K562 (cell line): ENCODE results near the gene USP32. TPM values are rescaled to one million over a fixed set of nuclear protein-coding genes. Genes with fewer than 3 reads are reported as not detected.

Experiments
- ATAC-seq: fragments of 200-7000 bp; cut with Tn5 transposase; 3 replicates; pipeline ENCODE4 v1.9.1; 2020; ENCODE audit warnings: moderate library complexity
- BruUV-seq: library from RNA; stranded (reverse); fragments of 400-500 nt; replicated peaks from 2 replicates; lab custom pipeline; 2021; lab: Mats Ljungman, UMichigan
- CTCF ChIA-PET: fragments of 300-600 bp; formaldehyde crosslinking; extraction: SDS; loops from one replicate; lab custom pipeline; 2021; ENCODE audit warnings: low intra/inter-chr PET ratio; lab: Yijun Ruan, JAX
- POLR2A ChIA-PET: fragments of 300-600, 350-650 bp; sonication (Branson Sonifier 250); formaldehyde crosslinking; extraction: SDS; loops from one replicate; lab custom pipeline; 2021; ENCODE audit warnings: antibody characterized with exemption, inconsistent platforms; lab: Yijun Ruan, JAX
- DNase-seq, 4 experiments: peaks; one replicate each; pipeline versions ENCODE4 v3.0.0 to v3.0.0-alpha.2; 2011 to 2018; ENCODE audit warnings: low spot score in 3 of 4, mixed read lengths in 3 of 4; ENCODE audit errors: extremely low read depth in 1 of 4
- FAIRE-seq: peaks from 2 replicates; lab custom pipeline; 2011; peaks lifted over from hg19 to GRCh38; lab: Jason Lieb, UNC
- H2AFZ ChIP-seq: 2 replicates; pipeline ENCODE4 v1.6.0; 2011; ENCODE audit warnings: low read depth, low read length, control low read depth, inconsistent platforms
- H3K27ac ChIP-seq: fragments of 200-600 bp; 3 replicates; pipeline ENCODE4 v1.8.0; 2011; ENCODE audit warnings: low read depth, mild to moderate bottlenecking, control low read depth, inconsistent platforms, low read length, moderate library complexity, mixed read lengths; ENCODE audit errors: extremely low read depth
- H3K27me3 ChIP-seq, 2 experiments: fragments of 300-600 bp in 1 of 2; 2 replicates in 1 of 2; 3 replicates in 1 of 2; pipeline versions ENCODE4 v1.6.0 to v1.8.0; 2011; ENCODE audit warnings: inconsistent platforms in 2 of 2, low read length in 2 of 2, mild to moderate bottlenecking in 1 of 2, mixed read lengths in 1 of 2, moderate library complexity in 1 of 2; ENCODE audit not compliant: control insufficient read depth in 2 of 2, insufficient read depth in 2 of 2
- H3K36me3 ChIP-seq: fragments of 300-600 bp; 3 replicates; pipeline ENCODE4 v1.8.0; 2011; ENCODE audit warnings: mild to moderate bottlenecking, low read length, inconsistent platforms; ENCODE audit not compliant: control insufficient read depth, insufficient read depth
- H3K4me1 ChIP-seq, 2 experiments: fragments of 200-600 bp in 1 of 2; replicated peaks in 1 of 2; 2 replicates in 1 of 2; 3 replicates in 1 of 2; pipeline versions ENCODE4 v1.5.1 to v1.8.0; 2011; ENCODE audit warnings: inconsistent platforms in 2 of 2, low read length in 2 of 2, mild to moderate bottlenecking in 1 of 2, mixed read lengths in 1 of 2, moderate library complexity in 1 of 2; ENCODE audit not compliant: control insufficient read depth in 2 of 2, insufficient read depth in 2 of 2
- H3K4me2 ChIP-seq: 2 replicates; pipeline ENCODE4 v1.6.1; 2011; ENCODE audit warnings: low read length, control low read depth, inconsistent platforms, mixed read lengths; ENCODE audit not compliant: insufficient read depth
- H3K4me3 ChIP-seq: fragments of 200-600 bp; sonication (generic), shearing (Covaris generic); 2 replicates; pipeline ENCODE4 v1.5.1; 2016; ENCODE audit warnings: control low read depth, inconsistent platforms
- H3K79me2 ChIP-seq: fragments of 200-600 bp; 3 replicates; pipeline ENCODE4 v1.8.0; 2011; ENCODE audit warnings: low read length, inconsistent platforms; ENCODE audit not compliant: control insufficient read depth, insufficient read depth
- H3K9ac ChIP-seq, 2 experiments: 2 replicates each; pipeline versions ENCODE4 v1.6.0 to v1.6.1; 2011; ENCODE audit warnings: low read depth in 2 of 2, low read length in 2 of 2, control low read depth in 1 of 2, inconsistent platforms in 1 of 2, mild to moderate bottlenecking in 1 of 2, mixed read lengths in 1 of 2; ENCODE audit not compliant: insufficient read depth in 1 of 2
- H3K9me1 ChIP-seq: one replicate; pipeline ENCODE4 v1.6.0; 2011; ENCODE audit warnings: inconsistent platforms, mild to moderate bottlenecking, low read length, moderate library complexity; ENCODE audit not compliant: control insufficient read depth, insufficient read depth
- H3K9me3 ChIP-seq: replicated peaks from 2 replicates; pipeline ENCODE4 v1.5.1; 2011; ENCODE audit warnings: low read depth, low read length, inconsistent platforms; ENCODE audit not compliant: control insufficient read depth, insufficient read depth
- H4K20me1 ChIP-seq: replicated peaks from 2 replicates; pipeline ENCODE4 v1.6.1; 2011; ENCODE audit warnings: low read length, inconsistent platforms, mixed read lengths; ENCODE audit not compliant: control insufficient read depth, insufficient read depth
- CTBP1 ChIP-seq: fragments of 450-650 bp; IDR thresholded peaks from 2 replicates; pipeline ENCODE4 v1.6.1; 2016; ENCODE audit warnings: borderline replicate concordance
- DPF2 ChIP-seq: fragments of 450-650 bp; IDR thresholded peaks from 2 replicates; pipeline ENCODE4 v1.6.1; 2016
- EP300 ChIP-seq: IDR thresholded peaks from 2 replicates; pipeline ENCODE4 v1.6.1; 2012; ENCODE audit warnings: low read length, improper control_type of control experiment
- FOXA1 ChIP-seq: fragments of 450-650 bp; IDR thresholded peaks from 2 replicates; pipeline ENCODE4 v1.6.1; 2016; ENCODE audit warnings: mild to moderate bottlenecking, borderline replicate concordance
- HMG20A ChIP-seq: fragments of 450-650 bp; formaldehyde crosslinking; conservative IDR thresholded peaks from 2 replicates; pipeline ENCODE4 v1.4.0; 2020; ENCODE audit warnings: mild to moderate bottlenecking, mixed read lengths
- NFIC ChIP-seq: fragments of 450-650 bp; IDR thresholded peaks from 2 replicates; pipeline ENCODE4 v1.6.1; 2017; ENCODE audit warnings: mild to moderate bottlenecking, inconsistent platforms
- NR2F6 ChIP-seq: fragments of 450-650 bp; formaldehyde crosslinking; IDR thresholded peaks from 2 replicates; pipeline ENCODE4 v1.4.0; 2020; ENCODE audit warnings: mild to moderate bottlenecking
- POLR2AphosphoS5 ChIP-seq: IDR thresholded peaks from 2 replicates; pipeline ENCODE4 v1.6.1; 2011; ENCODE audit warnings: mild to moderate bottlenecking, low read depth, low read length, moderate library complexity; ENCODE audit not compliant: control insufficient read depth, insufficient read depth
- POU5F1 ChIP-seq: fragments of 150-350 bp; IDR thresholded peaks from 2 replicates; pipeline ENCODE4 v1.6.1; 2014; ENCODE audit warnings: borderline replicate concordance, low read length, low read depth, mild to moderate bottlenecking; ENCODE audit not compliant: partially characterized antibody
- SMARCA4 ChIP-seq: fragments of 450-650 bp; IDR thresholded peaks from 2 replicates; pipeline ENCODE4 v1.6.1; 2016
- STAT5A ChIP-seq: IDR thresholded peaks from 2 replicates; pipeline ENCODE4 v1.6.1; 2012; ENCODE audit warnings: low read length, inconsistent platforms, borderline replicate concordance
- TSC22D4 ChIP-seq: fragments of 450-650 bp; IDR thresholded peaks from 2 replicates; pipeline ENCODE4 v1.6.1; 2016; ENCODE audit warnings: missing genetic modification characterization, missing biosample characterization, control low read depth
- WGBS: fragments of 100-300 bp; shearing (Covaris generic); methylation state at CpG from one replicate; pipeline ENCODE4 v1.1.6; 2016; ENCODE audit warnings: low coverage, mixed read lengths; ENCODE audit not compliant: insufficient coverage; ENCODE audit errors: missing lambda C conversion rate; 5-methylcytosine and 5-hydroxymethylcytosine counted together
- in situ Hi-C: fragments of 300-500 bp; cut with MboI; formaldehyde crosslinking; loops from 4 replicates; pipeline ENCODE4 v1.15.0; 2018; ENCODE audit warnings: inconsistent platforms, mixed read lengths
- intact Hi-C: fragments of 100-400 bp; cut with micrococcal nuclease; formaldehyde crosslinking; loops from 2 replicates; pipeline ENCODE4 v1.14.2; 2022
- polyA plus RNA-seq, 8 experiments: library from polyadenylated mRNA; depleted of rRNA in 4 of 8; stranded (reverse) in 5 of 8; unstranded in 3 of 8; fragments of >200 nt; fragmentation: Nextera tagmentation in 2 of 8; fragmentation: Illumina TruSeq in 1 of 8; extraction: Ambion mirVana in 2 of 8; extraction: Trizol in 1 of 8; gene quantifications; 2 replicates each; pipeline versions ENCODE4 v1.2.1 to v1.2.3, GENCODE V29; 2011 to 2014; ENCODE audit warnings: inconsistent platforms in 1 of 8, missing spikeins in 1 of 8
- total RNA-seq, 7 experiments: library from RNA; depleted of rRNA in 6 of 7; stranded (reverse); fragments of >200 nt in 6 of 7; fragmentation: Illumina TruSeq in 2 of 7; extraction: Trizol in 2 of 7; gene quantifications; 2 replicates each; pipeline versions ENCODE4 v1.2.1 to v1.2.3, GENCODE V29; 2011 to 2021; ENCODE audit warnings: low replicate concordance in 1 of 7
- TF ChIP-seq, protein P1 (sequence below): IDR thresholded peaks from 3 replicates; pipeline ENCODE4 v1.6.1; 2011; ENCODE audit warnings: borderline replicate concordance, mild to moderate bottlenecking; ENCODE audit not compliant: insufficient read length, insufficient read depth
- TF ChIP-seq, protein P2 (sequence below), 3 experiments: fragments of 200-800 bp in 1 of 3; fragments of 250-450 bp in 1 of 3; fragments of 450-650 bp in 1 of 3; sonication (Bioruptor Pico) in 1 of 3; sonication (Bioruptor generic) in 1 of 3; formaldehyde crosslinking in 1 of 3; IDR thresholded peaks; 2 replicates each; pipeline versions ENCODE4 v1.6.1 to v1.8.0; 2016 to 2022; ENCODE audit warnings: mild to moderate bottlenecking in 2 of 3, missing genetic modification characterization in 2 of 3, missing compliant biosample characterization in 1 of 3, moderate library complexity in 1 of 3
- TF ChIP-seq, protein P3 (sequence below), 2 experiments: fragments of 150-350 bp in 1 of 2; IDR thresholded peaks; 2 replicates each; pipeline ENCODE4 v1.6.1; 2012 to 2016; ENCODE audit warnings: low read depth in 2 of 2, low read length in 2 of 2, mild to moderate bottlenecking in 1 of 2, moderate library complexity in 1 of 2

The USP32 gene
- total and polyA plus RNA-seq, 9 of the 15 experiments (the other 6 are each of a cell fraction or from before 2014, with no cell fraction given), result 18.0 to 69.3 (median 47.1) TPM

DNA sequence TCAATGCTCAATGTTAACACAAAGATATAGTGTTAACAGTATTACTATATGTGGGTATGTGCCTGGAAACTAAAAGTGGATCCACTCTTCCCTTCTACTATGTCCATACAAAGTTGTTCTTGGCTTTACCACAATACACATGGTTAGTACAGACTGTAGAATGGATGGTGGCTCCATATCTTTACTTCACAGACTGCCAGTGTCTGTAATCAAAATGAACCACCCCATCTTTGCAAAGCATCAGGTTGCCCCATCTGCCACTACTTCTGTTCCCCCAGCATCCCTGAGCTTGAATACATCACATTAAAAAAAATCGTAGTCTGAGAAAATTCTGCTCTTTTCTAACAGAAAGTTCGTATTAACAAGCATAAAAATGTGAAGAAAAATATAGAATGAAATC lies 30.0 kb downstream of the USP32 start:
- H4K20me1 ChIP-seq, result no peaks in the 10 kb centered on the region; the same call in 1 of the 2 replicates
- CTCF ChIA-PET, result no interaction called here
- in situ Hi-C loops, result no loop called here
- no peak overlapping the region for H3K27ac ChIP-seq
- WGBS, result 9% methylated on average over 2 of the region's 2 CpGs
- no peak overlapping the region for H3K4me2 ChIP-seq
- H3K4me3 ChIP-seq, result no peak overlapping the region
- H3K79me2 ChIP-seq, result peaks cover 82% of the 10 kb centered on the region
- H3K4me1 ChIP-seq, result peaks cover 0 to 5% of the 10 kb centered on the region in 2 experiments; a peak in 4 of 5 replicates
- H3K9me1 ChIP-seq, result peaks cover 3% of the 10 kb centered on the region
- BruUV-seq, result no TSS peak
- FAIRE-seq, result peak; percentile 77
- POLR2A ChIA-PET, result interaction anchor here (0.6 to 2.3 kb wide), 3 partner anchors 8 to 319 kb away, joined by 3 to 6 read pairs (median 4); partner anchors contain the start of gene USP32
- peaks cover 6% of the 10 kb centered on the region; the same call in 1 of the 3 replicates for H3K36me3 ChIP-seq
- peak; percentile 66 for ATAC-seq
- H3K9ac ChIP-seq, result no peak overlapping the region
- H2AFZ ChIP-seq, result no peak overlapping the region
- H3K27me3 ChIP-seq, result no peaks in the 10 kb centered on the region
- peak; percentile 31 to 64 (median 54) for DNase-seq
- intact Hi-C loops, result no loop called here
- no peaks in the 10 kb centered on the region for H3K9me3 ChIP-seq
- TF ChIP-seq, protein P1, sequence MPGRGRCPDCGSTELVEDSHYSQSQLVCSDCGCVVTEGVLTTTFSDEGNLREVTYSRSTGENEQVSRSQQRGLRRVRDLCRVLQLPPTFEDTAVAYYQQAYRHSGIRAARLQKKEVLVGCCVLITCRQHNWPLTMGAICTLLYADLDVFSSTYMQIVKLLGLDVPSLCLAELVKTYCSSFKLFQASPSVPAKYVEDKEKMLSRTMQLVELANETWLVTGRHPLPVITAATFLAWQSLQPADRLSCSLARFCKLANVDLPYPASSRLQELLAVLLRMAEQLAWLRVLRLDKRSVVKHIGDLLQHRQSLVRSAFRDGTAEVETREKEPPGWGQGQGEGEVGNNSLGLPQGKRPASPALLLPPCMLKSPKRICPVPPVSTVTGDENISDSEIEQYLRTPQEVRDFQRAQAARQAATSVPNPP, result no peak
- TF ChIP-seq CTBP1, result 0 out of 2 replicates have a peak, but pooled peaks have one; percentile 13
- no peak for TF ChIP-seq POU5F1
- TF ChIP-seq STAT5A, result peak; percentile 81
- TF ChIP-seq POLR2AphosphoS5, result peak; percentile 85
- TF ChIP-seq HMG20A (CRISPR knock-in tag), result no peak
- TF ChIP-seq TSC22D4, result no peak
- TF ChIP-seq, protein P2, sequence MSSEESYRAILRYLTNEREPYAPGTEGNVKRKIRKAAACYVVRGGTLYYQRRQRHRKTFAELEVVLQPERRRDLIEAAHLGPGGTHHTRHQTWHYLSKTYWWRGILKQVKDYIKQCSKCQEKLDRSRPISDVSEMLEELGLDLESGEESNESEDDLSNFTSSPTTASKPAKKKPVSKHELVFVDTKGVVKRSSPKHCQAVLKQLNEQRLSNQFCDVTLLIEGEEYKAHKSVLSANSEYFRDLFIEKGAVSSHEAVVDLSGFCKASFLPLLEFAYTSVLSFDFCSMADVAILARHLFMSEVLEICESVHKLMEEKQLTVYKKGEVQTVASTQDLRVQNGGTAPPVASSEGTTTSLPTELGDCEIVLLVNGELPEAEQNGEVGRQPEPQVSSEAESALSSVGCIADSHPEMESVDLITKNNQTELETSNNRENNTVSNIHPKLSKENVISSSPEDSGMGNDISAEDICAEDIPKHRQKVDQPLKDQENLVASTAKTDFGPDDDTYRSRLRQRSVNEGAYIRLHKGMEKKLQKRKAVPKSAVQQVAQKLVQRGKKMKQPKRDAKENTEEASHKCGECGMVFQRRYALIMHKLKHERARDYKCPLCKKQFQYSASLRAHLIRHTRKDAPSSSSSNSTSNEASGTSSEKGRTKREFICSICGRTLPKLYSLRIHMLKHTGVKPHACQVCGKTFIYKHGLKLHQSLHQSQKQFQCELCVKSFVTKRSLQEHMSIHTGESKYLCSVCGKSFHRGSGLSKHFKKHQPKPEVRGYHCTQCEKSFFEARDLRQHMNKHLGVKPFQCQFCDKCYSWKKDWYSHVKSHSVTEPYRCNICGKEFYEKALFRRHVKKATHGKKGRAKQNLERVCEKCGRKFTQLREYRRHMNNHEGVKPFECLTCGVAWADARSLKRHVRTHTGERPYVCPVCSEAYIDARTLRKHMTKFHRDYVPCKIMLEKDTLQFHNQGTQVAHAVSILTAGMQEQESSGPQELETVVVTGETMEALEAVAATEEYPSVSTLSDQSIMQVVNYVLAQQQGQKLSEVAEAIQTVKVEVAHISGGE (CRISPR knock-in tag; IDR thresholded peaks at IDR 0.05), result peak in 1 of 3 experiments; percentile 57; a peak in 1 of 6 replicates
- TF ChIP-seq DPF2, result peak; percentile 65
- peak; percentile 57 for TF ChIP-seq NFIC
- no peak for TF ChIP-seq NR2F6
- TF ChIP-seq EP300, result peak; percentile 55; the same call in 1 of the 2 replicates
- TF ChIP-seq SMARCA4, result peak; percentile 46
- TF ChIP-seq, protein P3, sequence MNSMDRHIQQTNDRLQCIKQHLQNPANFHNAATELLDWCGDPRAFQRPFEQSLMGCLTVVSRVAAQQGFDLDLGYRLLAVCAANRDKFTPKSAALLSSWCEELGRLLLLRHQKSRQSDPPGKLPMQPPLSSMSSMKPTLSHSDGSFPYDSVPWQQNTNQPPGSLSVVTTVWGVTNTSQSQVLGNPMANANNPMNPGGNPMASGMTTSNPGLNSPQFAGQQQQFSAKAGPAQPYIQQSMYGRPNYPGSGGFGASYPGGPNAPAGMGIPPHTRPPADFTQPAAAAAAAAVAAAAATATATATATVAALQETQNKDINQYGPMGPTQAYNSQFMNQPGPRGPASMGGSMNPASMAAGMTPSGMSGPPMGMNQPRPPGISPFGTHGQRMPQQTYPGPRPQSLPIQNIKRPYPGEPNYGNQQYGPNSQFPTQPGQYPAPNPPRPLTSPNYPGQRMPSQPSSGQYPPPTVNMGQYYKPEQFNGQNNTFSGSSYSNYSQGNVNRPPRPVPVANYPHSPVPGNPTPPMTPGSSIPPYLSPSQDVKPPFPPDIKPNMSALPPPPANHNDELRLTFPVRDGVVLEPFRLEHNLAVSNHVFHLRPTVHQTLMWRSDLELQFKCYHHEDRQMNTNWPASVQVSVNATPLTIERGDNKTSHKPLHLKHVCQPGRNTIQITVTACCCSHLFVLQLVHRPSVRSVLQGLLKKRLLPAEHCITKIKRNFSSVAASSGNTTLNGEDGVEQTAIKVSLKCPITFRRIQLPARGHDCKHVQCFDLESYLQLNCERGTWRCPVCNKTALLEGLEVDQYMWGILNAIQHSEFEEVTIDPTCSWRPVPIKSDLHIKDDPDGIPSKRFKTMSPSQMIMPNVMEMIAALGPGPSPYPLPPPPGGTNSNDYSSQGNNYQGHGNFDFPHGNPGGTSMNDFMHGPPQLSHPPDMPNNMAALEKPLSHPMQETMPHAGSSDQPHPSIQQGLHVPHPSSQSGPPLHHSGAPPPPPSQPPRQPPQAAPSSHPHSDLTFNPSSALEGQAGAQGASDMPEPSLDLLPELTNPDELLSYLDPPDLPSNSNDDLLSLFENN (IDR thresholded peaks at IDR 0.05; ENCODE audit: low read depth in 2 of 2, low read length in 2 of 2), result 0 out of 4 replicates have a peak, but pooled peaks of 1 of the 2 experiments have one; percentile 53
- TF ChIP-seq FOXA1, result no peak
